ENCODE measurements around the gene CDC25C. TPM values are rescaled to one million over a fixed set of nuclear protein-coding genes. Genes with fewer than 3 reads are reported as not detected.

Gene CDC25C
- total RNA-seq = under 1 TPM in 1 of 3 donors, not detected in 2; 0.64 TPM

- peak; percentile 98 to 99 for DNase-seq (ENCODE audit: low spot score in 2 of 2)
- H3K36me3 ChIP-seq = no peaks in the 10 kb centered on the region
- H3K27me3 ChIP-seq = no peaks in the 10 kb centered on the region
- intact Hi-C loops (cut with DNase I; ENCODE audit: low total_unique reads) = no loop called here
- TF ChIP-seq CTCF (IDR thresholded peaks at IDR 0.05) (no peak), POLR2AphosphoS5 (IDR thresholded peaks at IDR 0.05) (peak in 1 of 3 donors; percentile 23)
- H3K27ac ChIP-seq = peak within 1 kb of the TSS in 1 of 2 donors; percentile 13
- H3K4me3 ChIP-seq = peak within 1 kb of the TSS; percentile 43 to 69 (median 51)
- H3K9me3 ChIP-seq = no peaks in the 10 kb centered on the region
- peaks cover 0 to 6% of the 10 kb centered on the region in 2 donors for H3K4me1 ChIP-seq
Observed at GRCh38 chr5:138331449-138332368, at the start of gene CDC25C. Gene CDC25C, minus strand, starts transcription at chr5:138331804. Its CDS starts 624 bp downstream, at chr5:138331180.

- Histone ChIP-seq H3K36me3 (no peaks in the 10 kb centered on the region), H3K4me1 (no peaks in the 10 kb centered on the region), H3K9me3 (no peaks in the 10 kb centered on the region), H3K4me3 (no peak overlapping the region), H3K27me3 (no peaks in the 10 kb centered on the region), H3K27ac (no peak overlapping the region)
- DNase-seq (ENCODE audit: low spot score in 2 of 2) = no peak
- intact Hi-C loops (cut with DNase I; ENCODE audit: low total_unique reads) = no loop called here
- no peak for TF ChIP-seq POLR2AphosphoS5 (IDR thresholded peaks at IDR 0.05)
- TF ChIP-seq CTCF (IDR thresholded peaks at IDR 0.05) = no peak
- no peak for TF ChIP-seq POLR2A (IDR thresholded peaks at IDR 0.05)
Observed at GRCh38 chr5:138372653-138373052, 41.0 kb upstream of the CDC25C start.

- intact Hi-C loops (cut with DNase I; ENCODE audit: low total_unique reads) = no loop called here
- Histone ChIP-seq H3K4me3 (no peak overlapping the region), H3K27ac (no peak overlapping the region), H3K36me3 (no peaks in the 10 kb centered on the region), H3K9me3 (no peaks in the 10 kb centered on the region), H3K4me1 (no peaks in the 10 kb centered on the region), H3K27me3 (no peaks in the 10 kb centered on the region)
- DNase-seq (ENCODE audit: low spot score in 2 of 2) = no peak
- TF ChIP-seq POLR2A (IDR thresholded peaks at IDR 0.05) (no peak), CTCF (IDR thresholded peaks at IDR 0.05) (no peak)
Observed at GRCh38 chr5:138372225-138372624, 40.6 kb upstream of the CDC25C start.

GRCh38 chr5:138371454-138371853 lies 39.9 kb upstream of the CDC25C start:
- no peak overlapping the region for H3K4me3 ChIP-seq
- no peak overlapping the region for H3K27ac ChIP-seq
- no peak for DNase-seq (ENCODE audit: low spot score in 2 of 2)
- no peaks in the 10 kb centered on the region for H3K27me3 ChIP-seq
- no peaks in the 10 kb centered on the region for H3K9me3 ChIP-seq
- no peak for TF ChIP-seq POLR2AphosphoS5 (IDR thresholded peaks at IDR 0.05)
- TF ChIP-seq CTCF (IDR thresholded peaks at IDR 0.05) = no peak
- no peak for TF ChIP-seq POLR2A (IDR thresholded peaks at IDR 0.05)
- intact Hi-C loops (cut with DNase I; ENCODE audit: low total_unique reads) = no loop called here
- H3K4me1 ChIP-seq = no peaks in the 10 kb centered on the region
- no peaks in the 10 kb centered on the region for H3K36me3 ChIP-seq

GRCh38 chr5:138370537-138370936 lies 38.9 kb upstream of the CDC25C start:
- no peak for TF ChIP-seq POLR2AphosphoS5 (IDR thresholded peaks at IDR 0.05)
- TF ChIP-seq POLR2A (IDR thresholded peaks at IDR 0.05) = no peak
- TF ChIP-seq CTCF (IDR thresholded peaks at IDR 0.05) = no peak
- H3K27me3 ChIP-seq = no peaks in the 10 kb centered on the region
- no peak overlapping the region for H3K4me3 ChIP-seq
- intact Hi-C loops (cut with DNase I; ENCODE audit: low total_unique reads) = no loop called here
- DNase-seq (ENCODE audit: low spot score in 2 of 2) = no peak
- H3K9me3 ChIP-seq = no peaks in the 10 kb centered on the region
- no peaks in the 10 kb centered on the region for H3K36me3 ChIP-seq
- H3K4me1 ChIP-seq = no peaks in the 10 kb centered on the region
- H3K27ac ChIP-seq = no peak overlapping the region
